ENCODE measurements around the gene SLC41A1.

DNA sequence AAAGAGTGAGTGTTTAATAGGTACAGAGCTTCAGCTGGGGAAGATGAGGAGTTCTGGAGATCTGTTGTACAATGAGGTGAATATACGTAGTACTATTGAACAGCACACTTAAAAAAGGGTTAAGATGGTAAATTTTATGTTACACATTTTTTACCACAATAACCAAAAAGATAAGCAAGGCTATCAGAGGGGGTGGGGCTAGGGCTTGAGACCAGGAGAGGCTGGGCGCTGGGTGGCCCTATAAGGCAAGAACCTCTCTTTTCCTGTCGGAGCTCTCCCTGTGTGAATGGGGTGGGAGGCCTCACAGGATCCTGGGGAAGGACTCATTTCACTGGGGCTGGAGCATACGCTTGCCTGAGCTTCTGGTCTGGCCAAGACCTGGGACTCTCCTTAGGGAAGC is 9.0 kb downstream of the SLC41A1 start:
- TF ChIP-seq, protein P1, sequence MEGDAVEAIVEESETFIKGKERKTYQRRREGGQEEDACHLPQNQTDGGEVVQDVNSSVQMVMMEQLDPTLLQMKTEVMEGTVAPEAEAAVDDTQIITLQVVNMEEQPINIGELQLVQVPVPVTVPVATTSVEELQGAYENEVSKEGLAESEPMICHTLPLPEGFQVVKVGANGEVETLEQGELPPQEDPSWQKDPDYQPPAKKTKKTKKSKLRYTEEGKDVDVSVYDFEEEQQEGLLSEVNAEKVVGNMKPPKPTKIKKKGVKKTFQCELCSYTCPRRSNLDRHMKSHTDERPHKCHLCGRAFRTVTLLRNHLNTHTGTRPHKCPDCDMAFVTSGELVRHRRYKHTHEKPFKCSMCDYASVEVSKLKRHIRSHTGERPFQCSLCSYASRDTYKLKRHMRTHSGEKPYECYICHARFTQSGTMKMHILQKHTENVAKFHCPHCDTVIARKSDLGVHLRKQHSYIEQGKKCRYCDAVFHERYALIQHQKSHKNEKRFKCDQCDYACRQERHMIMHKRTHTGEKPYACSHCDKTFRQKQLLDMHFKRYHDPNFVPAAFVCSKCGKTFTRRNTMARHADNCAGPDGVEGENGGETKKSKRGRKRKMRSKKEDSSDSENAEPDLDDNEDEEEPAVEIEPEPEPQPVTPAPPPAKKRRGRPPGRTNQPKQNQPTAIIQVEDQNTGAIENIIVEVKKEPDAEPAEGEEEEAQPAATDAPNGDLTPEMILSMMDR (IDR thresholded peaks at IDR 0.05) = no peak
- no peak for TF ChIP-seq POLR2A (IDR thresholded peaks at IDR 0.05)
